GM18517 (cell line): ENCODE measurements around the gene SERPINB5.
"Not testable (repeated sequence)": the region's sequence is repeated elsewhere in the genome, so short reads cannot be mapped to it uniquely, and the experiment has no call there.

Experiments used
- ATAC-seq: cut with Tn5 transposase; IDR thresholded peaks from one replicate; pipeline ENCODE4 v1.9.1; 2021; ENCODE audit warnings: mild to moderate bottlenecking, moderate library complexity; ENCODE audit not compliant: unreplicated experiment

The SERPINB5 gene, protein sequence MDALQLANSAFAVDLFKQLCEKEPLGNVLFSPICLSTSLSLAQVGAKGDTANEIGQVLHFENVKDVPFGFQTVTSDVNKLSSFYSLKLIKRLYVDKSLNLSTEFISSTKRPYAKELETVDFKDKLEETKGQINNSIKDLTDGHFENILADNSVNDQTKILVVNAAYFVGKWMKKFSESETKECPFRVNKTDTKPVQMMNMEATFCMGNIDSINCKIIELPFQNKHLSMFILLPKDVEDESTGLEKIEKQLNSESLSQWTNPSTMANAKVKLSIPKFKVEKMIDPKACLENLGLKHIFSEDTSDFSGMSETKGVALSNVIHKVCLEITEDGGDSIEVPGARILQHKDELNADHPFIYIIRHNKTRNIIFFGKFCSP

DNA sequence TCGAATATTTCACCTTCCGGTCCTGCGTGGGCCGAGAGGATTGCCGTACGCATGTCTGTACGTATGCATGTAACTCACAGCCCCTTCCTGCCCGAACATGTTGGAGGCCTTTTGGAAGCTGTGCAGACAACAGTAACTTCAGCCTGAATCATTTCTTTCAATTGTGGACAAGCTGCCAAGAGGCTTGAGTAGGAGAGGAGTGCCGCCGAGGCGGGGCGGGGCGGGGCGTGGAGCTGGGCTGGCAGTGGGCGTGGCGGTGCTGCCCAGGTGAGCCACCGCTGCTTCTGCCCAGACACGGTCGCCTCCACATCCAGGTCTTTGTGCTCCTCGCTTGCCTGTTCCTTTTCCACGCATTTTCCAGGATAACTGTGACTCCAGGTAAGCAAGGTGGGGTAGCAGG lies at the start of gene SERPINB5:
SERPINB5 (plus strand) TSS at position 291 of the 400 bp plus-strand sequence. CDS start 7,471 bp downstream, outside the sequence.
- ATAC-seq: no peak

DNA sequence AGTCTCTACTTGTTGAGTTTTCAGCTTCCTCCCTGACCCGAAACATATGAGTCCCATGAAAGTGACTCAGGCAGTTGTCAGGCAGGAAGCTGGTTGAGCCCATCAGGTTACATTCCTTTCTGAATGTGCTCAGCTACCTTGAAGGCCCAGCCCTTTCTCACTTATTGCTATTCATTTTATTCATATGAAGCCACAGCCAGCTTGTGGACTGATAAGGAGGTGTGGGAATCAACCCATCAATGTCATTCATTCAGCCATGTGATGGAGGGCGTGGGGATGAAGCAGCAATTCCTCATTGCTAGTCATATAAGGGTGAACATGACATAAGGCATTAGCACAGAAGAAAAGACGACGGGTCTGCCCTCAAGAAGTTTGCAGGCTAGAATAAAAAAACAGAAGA lies 49.2 kb upstream of the SERPINB5 start:
- ATAC-seq: no peak

- ATAC-seq: no peak
Observed at GRCh38 chr18:63430526-63430925, 46.2 kb upstream of the SERPINB5 start.

DNA sequence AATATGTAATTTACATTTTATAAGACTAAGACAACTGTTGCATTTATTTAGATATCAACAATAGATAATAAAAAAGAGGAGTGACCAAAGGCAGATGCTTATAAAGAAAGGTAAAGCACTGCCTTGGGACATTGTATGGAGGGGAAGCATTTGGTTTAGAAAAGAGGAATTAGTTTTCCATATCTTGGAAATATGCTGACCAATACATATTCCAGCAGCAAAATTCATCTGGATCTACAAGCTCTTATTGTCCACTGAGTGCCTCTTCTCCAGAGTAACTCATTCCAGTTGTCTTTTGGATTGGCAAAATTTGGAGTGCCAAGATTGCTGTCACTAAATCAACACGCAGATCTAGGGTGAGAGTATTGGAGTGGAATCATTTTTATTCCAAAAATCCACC lies 45.6 kb upstream of the SERPINB5 start:
- no peak for ATAC-seq

GRCh38 chr18:63433334-63433866 lies 43.4 kb upstream of the SERPINB5 start:
- ATAC-seq: no peak

- ATAC-seq: no peak
Observed at GRCh38 chr18:63438181-63438580, 38.6 kb upstream of the SERPINB5 start.

DNA sequence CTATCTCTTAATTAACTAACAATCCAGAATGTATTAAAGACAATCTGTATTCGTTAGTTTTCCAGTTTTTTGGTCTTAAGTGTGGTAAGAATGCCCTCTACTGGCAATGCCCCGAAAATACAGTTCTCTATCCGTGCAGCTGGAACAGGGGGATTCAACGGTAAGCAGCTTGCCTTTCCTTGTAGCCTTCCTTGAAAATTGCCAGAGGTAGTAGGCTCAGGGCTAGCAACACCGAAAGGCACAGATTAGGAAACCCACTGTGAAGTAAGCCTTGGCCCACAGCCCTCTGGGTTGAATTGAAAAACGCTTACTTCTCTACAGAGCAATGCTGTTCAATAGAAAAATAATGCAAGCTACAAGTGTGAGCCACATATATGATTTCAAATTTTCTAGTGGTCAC lies 37.4 kb upstream of the SERPINB5 start:
- peak; percentile 67 for ATAC-seq

DNA sequence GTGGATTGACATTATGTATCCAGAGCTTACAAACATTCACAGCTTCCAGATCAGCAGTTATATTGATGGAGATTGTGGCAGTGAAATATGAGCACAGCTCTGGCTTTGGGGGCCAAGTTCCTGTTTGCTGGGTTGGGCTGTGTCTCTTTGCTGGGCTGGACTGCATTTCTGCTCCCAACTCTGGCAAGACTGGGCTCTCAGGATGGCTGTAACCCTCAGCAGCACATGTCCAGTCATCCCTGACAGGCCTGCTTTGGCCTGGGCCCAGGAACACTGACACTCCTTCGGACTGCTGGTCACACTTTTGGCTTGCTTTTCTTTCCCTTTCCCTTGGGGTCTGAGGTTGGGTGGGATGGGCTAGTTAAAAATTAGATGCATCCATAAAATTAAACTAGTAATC lies 36.5 kb upstream of the SERPINB5 start:
- no peak for ATAC-seq

DNA sequence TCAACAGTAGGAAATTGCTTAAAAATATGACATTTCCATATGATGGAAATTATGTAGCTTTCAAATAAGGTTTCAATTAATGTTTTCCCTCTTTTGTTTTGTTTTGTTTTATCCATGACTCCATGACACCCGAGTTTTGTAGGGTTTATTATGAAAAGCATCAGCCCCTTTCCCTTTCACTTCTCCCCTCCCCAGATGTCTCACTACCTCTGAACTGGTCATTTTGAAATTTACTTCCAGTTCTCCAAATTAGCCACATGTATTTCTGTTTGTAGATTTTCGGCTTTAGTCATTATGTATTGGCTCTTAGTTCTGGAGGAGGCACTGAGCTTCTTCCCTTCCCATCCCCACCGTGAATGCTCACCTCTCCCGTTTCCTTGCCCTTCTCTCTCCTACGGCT lies 35.9 kb upstream of the SERPINB5 start:
- ATAC-seq: no peak

DNA sequence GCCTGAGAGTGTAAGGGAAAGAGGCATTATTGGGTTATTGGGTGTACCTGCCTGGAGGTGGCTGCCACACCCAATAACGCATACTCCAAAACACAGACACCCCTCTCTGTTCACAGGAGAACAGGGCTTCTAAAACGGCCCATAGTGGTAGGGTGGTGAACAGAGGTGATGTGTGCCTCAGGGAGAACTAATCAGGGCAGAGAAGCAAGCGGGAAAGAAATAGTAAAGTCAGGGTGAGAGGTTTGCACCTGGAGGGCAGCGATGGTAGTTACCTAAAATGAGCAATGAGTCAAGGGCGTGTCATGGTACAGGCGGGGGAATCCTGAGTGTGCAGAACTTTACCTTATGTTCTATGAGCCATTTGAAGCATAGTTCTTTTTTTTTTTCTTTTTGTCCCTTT lies 32.9 kb upstream of the SERPINB5 start:
- no peak for ATAC-seq

DNA sequence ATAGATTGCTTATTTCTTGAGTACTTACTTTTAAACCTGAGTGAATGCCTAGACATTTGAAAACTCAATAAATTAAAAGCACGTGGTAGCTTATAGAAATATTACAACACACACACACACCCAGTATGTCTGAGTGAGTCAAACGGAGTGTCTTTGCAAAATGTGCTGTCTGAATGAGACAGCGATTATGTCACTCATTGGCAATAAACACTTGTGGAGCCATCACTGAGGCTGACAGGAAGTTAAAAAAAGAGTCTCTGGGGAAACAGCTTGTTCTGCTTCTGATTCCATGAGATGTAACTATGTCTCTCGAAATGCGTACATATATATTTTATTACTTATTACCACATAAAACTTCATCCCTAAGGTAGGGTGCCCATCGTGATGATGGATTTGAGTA lies 32.2 kb upstream of the SERPINB5 start:
- no peak for ATAC-seq

GRCh38 chr18:63445037-63445436 lies 31.7 kb upstream of the SERPINB5 start:
- ATAC-seq: no peak

- no peak for ATAC-seq
Observed at GRCh38 chr18:63446266-63446665, 30.5 kb upstream of the SERPINB5 start.

GRCh38 chr18:63447066-63447465 lies 29.7 kb upstream of the SERPINB5 start:
- no peak for ATAC-seq

GRCh38 chr18:63449426-63449825 lies 27.3 kb upstream of the SERPINB5 start:
- ATAC-seq: no peak

GRCh38 chr18:63451799-63452660 lies 24.7 kb upstream of the SERPINB5 start:
- no peak for ATAC-seq

- not testable (repeated sequence) for ATAC-seq
Observed at GRCh38 chr18:63452751-63453150, 24.0 kb upstream of the SERPINB5 start.

DNA sequence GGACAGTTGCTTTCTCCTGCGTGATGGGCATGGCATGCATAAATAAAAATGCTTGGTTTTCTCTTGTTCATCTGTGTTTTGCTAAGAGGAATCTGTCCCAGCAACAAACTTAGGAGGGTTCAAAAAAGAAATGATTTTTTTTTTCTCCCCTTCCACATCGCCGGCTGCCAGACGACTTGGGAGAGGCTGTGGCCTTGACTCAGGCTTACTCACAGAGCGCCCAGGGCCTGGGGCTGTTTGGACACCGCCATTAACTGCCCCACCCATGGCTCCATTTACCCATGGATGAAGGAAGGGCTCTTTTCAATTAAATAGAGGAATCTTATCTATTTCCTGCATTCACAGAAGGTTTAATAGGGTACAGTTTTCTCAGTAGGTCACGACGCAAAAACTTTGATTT lies 22.3 kb upstream of the SERPINB5 start:
- no peak for ATAC-seq

DNA sequence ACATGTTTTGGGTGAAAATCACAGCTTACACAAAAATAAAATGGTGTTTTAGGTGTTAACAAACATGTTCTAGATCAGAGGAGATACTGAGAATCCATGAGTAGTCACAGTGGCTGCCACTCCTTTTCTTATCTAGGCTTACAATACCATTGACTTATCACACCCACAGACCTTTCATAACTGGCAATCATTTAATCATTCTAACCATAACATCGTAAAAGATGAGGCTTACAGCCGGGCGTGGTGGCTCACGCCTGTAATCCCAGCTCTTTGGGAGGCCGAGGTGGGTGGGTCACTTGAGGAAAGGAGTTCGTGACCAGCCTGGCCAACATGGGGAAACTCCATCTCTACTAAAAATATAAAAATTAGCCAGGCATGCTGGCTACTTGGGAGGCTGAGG lies 18.8 kb upstream of the SERPINB5 start:
- ATAC-seq: no peak

GRCh38 chr18:63460414-63460813 lies 16.3 kb upstream of the SERPINB5 start:
- ATAC-seq: no peak

- no peak for ATAC-seq
Observed at GRCh38 chr18:63464434-63464833, 12.3 kb upstream of the SERPINB5 start.

DNA sequence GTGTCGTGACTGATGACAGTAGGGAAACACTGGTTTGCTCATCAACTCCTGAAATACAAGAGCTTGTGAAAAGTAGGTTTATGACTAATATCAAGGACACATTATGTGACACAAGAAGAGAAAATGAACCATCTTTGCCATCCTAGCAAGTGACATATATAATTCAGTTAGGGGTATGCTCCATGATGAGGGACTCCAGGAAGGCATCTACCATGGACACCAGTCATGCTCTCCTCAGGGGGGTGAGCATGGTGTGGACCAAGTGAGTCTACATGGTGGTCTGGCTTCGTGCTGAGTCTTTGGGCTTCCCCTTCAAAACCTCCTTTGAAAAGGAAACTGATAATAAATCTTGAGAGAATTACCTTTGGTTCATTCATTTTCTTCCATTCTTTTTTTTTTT lies 11.7 kb upstream of the SERPINB5 start:
- no peak for ATAC-seq
